K562 (cell line): ENCODE measurements around the gene BMP3. TPM values are rescaled to one million over a fixed set of nuclear protein-coding genes. Genes with fewer than 3 reads are reported as not detected.

Experiments used
- HINFP ChIP-seq: fragments of 450-650 bp; conservative IDR thresholded peaks from 2 replicates; pipeline ENCODE4 v1.6.1; 2016; ENCODE audit warnings: missing genetic modification characterization, low read depth, mild to moderate bottlenecking, control low read depth, missing compliant biosample characterization
- HMG20B ChIP-seq: fragments of 250-450 bp; sonication (Bioruptor Pico); IDR thresholded peaks from 2 replicates; pipeline ENCODE4 v1.5.0; 2021; ENCODE audit warnings: mild to moderate bottlenecking
- NEUROD1 ChIP-seq: fragments of 150-350 bp; IDR thresholded peaks from 2 replicates; pipeline ENCODE4 v1.6.1; 2014; ENCODE audit warnings: borderline replicate concordance, low read length, low read depth; ENCODE audit not compliant: partially characterized antibody
- NFRKB ChIP-seq: fragments of 450-650 bp; IDR thresholded peaks from 2 replicates; pipeline ENCODE4 v1.6.1; 2016; ENCODE audit warnings: low read depth
- PHF21A ChIP-seq: fragments of 450-650 bp; IDR thresholded peaks from 2 replicates; pipeline ENCODE4 v1.6.1; 2017; ENCODE audit warnings: low read depth, borderline replicate concordance
- RAD21 ChIP-seq, 2 experiments: fragments of 250-450 bp in 1 of 2; fragments of 450-650 bp in 1 of 2; sonication (Bioruptor Pico) in 1 of 2; formaldehyde crosslinking in 1 of 2; IDR thresholded peaks in 1 of 2; conservative IDR thresholded peaks in 1 of 2; 2 replicates each; pipeline versions ENCODE4 v1.4.0 to v1.8.0; 2020 to 2022; ENCODE audit warnings: mild to moderate bottlenecking in 2 of 2, moderate library complexity in 1 of 2
- polyA plus RNA-seq, 8 experiments: library from polyadenylated mRNA; depleted of rRNA in 4 of 8; stranded (reverse) in 5 of 8; unstranded in 3 of 8; fragments of >200 nt; fragmentation: Nextera tagmentation in 2 of 8; fragmentation: Illumina TruSeq in 1 of 8; extraction: Ambion mirVana in 2 of 8; extraction: Trizol in 1 of 8; gene quantifications; 2 replicates each; pipeline versions ENCODE4 v1.2.1 to v1.2.3, GENCODE V29; 2011 to 2014; ENCODE audit warnings: inconsistent platforms in 1 of 8, missing spikeins in 1 of 8
- total RNA-seq, 7 experiments: library from RNA; depleted of rRNA in 6 of 7; stranded (reverse); fragments of >200 nt in 6 of 7; fragmentation: Illumina TruSeq in 2 of 7; extraction: Trizol in 2 of 7; gene quantifications; 2 replicates each; pipeline versions ENCODE4 v1.2.1 to v1.2.3, GENCODE V29; 2011 to 2021; ENCODE audit warnings: low replicate concordance in 1 of 7
- TF ChIP-seq, protein P1 (sequence below): fragments of 450-650 bp; IDR thresholded peaks from 2 replicates; pipeline ENCODE4 v1.6.1; 2016; ENCODE audit warnings: mild to moderate bottlenecking

Gene BMP3
- total and polyA plus RNA-seq, 9 of the 15 experiments (the other 6 are each of a cell fraction or from before 2014, with no cell fraction given) = 0.01 TPM; not detected in 8

DNA sequence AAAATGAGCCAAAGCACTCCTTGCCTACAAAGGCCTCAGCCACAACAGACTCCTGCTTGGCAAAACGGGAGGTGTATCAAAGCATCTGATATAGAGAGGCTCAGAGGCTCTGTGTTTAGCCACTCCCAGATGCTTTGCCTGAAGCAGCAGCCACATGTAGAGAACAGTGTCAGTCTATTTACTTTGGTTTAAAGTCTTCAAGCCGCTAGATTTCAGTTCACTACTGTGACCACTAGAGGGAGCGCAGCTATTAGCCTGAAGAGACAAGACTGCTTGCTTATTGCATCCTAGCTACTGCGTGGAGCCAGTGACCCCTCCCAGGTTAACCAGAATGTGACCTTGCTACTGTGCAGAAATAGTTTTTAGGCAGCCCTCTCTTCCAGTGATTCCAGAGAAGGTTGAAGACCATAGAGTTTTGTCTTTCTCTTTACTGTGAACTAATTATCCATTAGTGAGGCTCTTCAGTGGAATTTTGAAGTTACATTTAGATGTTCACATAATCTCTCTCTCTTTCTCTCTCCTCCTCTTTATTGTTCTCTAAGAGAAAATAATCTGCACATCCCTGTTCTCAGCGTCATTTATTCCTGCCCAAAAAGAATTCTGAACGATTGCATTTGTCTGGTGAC is 39.3 kb downstream of the BMP3 start (continued):
- no peak for TF ChIP-seq NFRKB
- TF ChIP-seq, protein P1, sequence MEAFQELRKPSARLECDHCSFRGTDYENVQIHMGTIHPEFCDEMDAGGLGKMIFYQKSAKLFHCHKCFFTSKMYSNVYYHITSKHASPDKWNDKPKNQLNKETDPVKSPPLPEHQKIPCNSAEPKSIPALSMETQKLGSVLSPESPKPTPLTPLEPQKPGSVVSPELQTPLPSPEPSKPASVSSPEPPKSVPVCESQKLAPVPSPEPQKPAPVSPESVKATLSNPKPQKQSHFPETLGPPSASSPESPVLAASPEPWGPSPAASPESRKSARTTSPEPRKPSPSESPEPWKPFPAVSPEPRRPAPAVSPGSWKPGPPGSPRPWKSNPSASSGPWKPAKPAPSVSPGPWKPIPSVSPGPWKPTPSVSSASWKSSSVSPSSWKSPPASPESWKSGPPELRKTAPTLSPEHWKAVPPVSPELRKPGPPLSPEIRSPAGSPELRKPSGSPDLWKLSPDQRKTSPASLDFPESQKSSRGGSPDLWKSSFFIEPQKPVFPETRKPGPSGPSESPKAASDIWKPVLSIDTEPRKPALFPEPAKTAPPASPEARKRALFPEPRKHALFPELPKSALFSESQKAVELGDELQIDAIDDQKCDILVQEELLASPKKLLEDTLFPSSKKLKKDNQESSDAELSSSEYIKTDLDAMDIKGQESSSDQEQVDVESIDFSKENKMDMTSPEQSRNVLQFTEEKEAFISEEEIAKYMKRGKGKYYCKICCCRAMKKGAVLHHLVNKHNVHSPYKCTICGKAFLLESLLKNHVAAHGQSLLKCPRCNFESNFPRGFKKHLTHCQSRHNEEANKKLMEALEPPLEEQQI = no peak
- TF ChIP-seq NEUROD1 = no peak
- no peak for TF ChIP-seq HINFP (tag)
- peak; percentile 69 to 80 for TF ChIP-seq RAD21 (CRISPR knock-in tag; conservative IDR thresholded peaks at IDR 0.05 in 1 of 2, IDR thresholded peaks at IDR 0.05 in 1 of 2)
- no peak for TF ChIP-seq PHF21A
- TF ChIP-seq HMG20B = no peak
